OCI-M2 (cell line): ENCODE results near the gene VSIG10.
"Not testable (repeated sequence)": the region's sequence is repeated elsewhere in the genome, so short reads cannot be mapped to it uniquely, and the experiment has no call there.

Experiments used
- DNase-seq: peaks from one replicate; lab custom pipeline; 2025; ENCODE audit not compliant: unreplicated experiment; lab: John Stamatoyannopoulos, UW

The VSIG10 gene

DNA sequence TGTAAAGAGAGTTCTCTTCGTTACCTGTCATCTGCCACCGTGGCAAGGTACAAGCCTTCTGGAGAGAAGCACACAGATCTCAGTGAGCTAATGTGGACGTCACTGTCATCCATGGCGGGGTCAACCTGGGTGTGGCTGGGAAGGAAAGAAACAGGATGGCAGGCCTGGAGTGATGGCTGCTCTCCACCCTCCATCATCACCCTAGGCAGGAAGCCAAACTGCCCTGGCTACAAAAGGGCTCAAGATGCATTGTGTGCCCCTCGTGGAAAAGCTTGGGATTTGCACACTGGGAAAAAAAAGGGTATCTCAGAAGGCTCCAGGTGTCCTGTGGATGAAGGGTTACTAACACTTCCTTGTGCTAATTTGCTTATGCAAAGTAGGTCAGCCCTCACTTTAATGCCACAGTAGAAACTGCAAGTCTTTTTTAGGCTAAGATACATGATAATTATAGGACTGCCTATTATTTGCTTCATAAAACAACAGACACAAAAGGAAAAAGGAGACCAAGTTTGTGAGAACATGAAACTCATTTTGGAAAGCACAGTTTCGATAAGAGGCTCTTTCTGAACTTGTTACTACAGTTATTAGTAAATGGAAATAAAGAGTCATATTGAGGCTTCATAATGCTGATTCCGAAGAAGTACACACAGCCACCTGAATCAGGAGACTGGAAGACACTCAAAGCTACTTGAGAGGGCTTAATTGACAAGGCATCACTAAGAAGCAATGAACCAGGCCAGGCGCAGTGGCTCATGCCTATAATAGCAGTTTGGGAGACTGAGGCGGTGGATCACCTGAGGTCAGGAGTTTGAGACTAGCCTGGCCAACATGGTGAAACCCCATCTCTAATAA is 68.4 kb downstream of the VSIG10 start:
- DNase-seq, result no peak

DNA sequence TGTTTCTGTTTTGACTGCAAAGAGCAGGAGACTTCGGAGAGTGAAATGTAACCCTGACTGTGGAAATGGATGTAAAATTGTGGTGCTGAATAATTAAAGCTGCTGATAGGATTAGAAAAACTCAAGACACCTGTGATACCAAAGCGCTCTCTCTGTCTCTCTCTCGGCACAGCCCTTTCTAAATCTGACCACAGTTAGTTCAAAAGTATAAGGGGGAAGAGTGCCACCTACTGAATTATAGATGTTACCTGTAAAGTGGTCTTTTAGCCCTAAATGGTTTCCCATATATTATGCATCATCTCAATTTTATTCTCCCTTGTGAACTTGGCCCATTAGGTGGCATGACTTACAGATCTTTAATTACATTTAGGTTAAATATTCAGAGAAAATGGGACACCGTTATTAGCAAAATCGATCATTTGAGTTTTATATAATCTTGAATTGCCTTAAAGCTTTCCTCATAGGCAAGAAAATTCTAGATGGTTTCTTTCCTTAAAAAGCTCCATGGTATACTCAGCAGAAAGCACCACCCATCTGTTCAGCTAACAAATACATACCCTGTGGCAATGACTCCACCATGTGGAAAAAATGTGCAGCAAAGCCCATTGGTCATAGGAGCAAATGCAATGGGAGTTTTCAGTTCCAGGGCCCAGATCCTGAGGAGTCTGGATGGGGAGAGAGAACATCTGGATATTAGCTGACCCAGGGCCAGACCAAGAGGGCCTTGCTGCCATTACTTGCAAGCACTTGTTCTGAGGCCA is 69.2 kb downstream of the VSIG10 start:
- DNase-seq, result no peak

GRCh38 chr12:118033902-118034301 is 69.9 kb downstream of the VSIG10 start:
- DNase-seq, result no peak

- no peak for DNase-seq
These were observed 70.5 kb downstream of the VSIG10 start for GRCh38 chr12:118033323-118033722.

DNA sequence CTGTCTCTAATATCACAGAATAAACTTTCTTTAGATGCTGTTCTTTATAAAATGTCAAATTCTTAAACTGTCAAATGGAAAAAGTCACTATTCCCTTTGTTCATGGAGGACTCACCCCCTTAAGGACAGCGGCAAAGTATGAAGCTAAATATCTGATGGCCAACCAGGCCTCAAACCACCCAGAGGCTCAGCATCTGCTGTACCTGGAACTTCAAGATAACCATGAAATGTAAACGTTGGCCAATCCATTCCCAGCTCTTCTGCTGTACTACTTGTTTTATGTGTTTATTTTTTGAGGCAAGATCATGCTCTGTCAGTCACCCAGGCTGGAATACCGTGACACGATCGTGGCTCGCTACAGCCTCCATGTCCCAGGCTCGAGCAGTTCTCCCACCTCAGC is 71.6 kb downstream of the VSIG10 start:
- no peak for DNase-seq

DNA sequence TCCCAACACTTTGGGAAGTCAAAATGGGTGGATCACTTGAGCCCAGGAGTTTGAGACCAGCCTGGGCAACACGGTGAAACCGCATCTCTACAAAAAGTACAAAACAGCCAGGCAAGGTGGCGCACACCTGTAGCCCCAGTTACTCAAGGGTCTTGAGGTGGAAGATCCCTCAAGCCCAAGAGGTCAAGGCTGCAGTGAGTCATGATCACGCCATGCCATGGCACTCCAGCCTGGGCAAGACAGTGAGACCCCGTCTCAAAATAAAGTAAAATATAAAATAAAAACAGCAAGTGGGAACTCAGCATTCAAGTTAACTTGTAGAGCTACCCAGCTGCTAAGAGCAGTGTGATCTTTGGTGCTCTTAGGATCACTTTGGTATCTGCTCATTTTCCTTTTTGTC is 74.6 kb downstream of the VSIG10 start:
- no peak for DNase-seq

- DNase-seq, result no peak
These were observed 78.6 kb downstream of the VSIG10 start for GRCh38 chr12:118025168-118025567.

DNA sequence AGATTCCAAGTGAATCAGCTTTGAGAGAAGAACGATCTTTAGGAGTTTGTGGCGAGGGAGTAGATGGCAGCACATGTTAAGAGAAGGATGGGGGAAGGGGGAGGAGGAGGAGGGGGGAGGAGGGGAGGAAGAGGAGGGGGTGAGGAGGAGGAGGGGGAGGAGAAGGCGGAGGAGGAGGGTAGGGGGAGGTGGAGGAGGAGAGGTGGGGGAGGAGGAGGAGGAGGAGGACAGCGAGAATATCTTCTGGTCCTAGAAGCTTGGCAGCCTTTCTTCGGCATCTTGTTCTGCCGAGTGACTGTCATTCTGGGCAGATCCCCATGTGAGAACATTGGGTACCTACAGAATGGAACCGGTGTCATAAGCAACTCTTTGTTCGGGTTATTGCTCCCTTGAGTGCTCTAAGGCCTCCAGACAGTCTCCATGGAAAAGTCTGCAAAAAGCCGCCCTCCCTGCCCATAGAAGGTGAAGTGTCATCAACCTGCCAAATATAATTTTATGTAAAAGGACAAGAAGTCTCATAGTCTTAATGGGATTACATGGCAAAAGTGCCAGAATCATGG is 80.4 kb downstream of the VSIG10 start:
- no peak for DNase-seq

GRCh38 chr12:118022728-118023109 is 81.1 kb downstream of the VSIG10 start:
- DNase-seq, result no peak

DNA sequence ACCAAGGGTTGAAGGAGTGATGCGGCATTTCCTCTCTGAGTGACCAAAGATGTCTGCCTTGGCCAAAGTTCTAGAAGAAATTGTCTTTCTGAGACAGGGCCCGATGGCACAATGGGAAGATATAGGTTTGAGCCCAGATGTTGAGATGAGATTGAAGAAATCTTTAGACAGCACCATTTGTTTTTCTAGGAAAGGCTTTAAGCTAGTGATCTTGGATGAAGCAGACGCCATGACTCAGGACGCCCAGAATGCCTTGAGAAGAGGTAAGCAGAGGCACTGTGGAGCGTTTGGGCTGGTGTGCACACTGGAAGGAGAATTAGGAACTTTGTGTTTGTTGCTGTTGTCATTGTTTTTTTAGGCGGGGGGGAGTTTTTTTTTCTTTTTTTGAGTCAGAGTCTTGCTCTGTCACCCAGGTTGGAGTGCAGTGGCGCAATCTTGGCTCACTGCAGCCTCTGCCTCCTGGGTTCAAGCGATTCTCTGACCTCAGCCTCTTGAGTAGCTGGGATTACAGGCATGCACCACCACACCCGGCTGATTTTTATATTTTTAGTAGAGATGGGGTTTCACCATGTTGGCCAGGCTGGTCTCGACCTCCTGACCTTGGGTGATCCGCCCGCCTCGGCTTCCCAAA is 81.6 kb downstream of the VSIG10 start:
- DNase-seq, result not testable (repeated sequence)

DNA sequence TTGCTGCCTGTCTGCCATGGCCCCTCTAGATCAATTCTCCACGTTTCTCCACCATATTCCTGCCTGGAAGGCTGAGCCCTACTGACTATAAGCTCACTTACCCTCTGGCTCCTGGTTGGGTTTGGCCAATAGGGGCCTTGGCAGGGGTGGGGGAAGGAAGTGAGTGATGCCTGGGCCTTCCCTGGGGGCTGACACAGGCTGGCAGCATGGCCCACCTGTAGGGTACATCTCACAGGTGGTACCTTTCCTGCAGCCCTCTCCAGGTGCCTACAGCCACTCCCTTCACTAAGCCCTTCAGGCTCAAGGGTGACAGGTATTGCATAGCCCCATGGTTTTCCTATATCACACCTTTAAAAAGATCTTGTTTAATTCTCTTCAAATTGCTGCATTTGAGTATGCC is 83.8 kb downstream of the VSIG10 start:
- DNase-seq, result no peak

DNA sequence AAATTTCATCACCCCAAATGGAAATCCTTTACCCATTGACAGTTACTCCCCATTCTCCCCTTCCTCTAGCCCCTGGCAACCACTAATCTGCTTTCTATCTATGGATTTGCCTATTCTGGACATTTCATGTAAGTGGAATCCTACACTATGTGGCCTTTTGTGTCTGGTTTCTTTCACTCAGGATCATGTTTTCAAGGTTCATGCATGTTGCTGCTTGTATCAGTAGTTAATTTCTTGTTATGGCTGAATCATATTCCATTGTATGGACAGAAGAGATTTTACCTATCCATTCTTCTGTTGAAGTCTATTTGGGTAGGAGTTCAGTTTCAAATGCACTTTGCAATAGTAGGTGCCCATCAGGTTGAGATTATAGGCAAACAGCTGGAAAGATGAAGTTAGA is 85.9 kb downstream of the VSIG10 start:
- DNase-seq, result no peak

- peak; percentile 83 for DNase-seq
These were observed 87.2 kb downstream of the VSIG10 start, which contains the start of gene RFC5 for GRCh38 chr12:118016424-118017264. RFC5 (plus strand) TSS chr12:118016703; CDS start chr12:118016828, 125 bp downstream.

- no peak for DNase-seq
These were observed 87.9 kb downstream of the VSIG10 start for GRCh38 chr12:118015944-118016343.

GRCh38 chr12:118015306-118015705 is 88.5 kb downstream of the VSIG10 start:
- no peak for DNase-seq
